ENCODE data around the gene MTARC1. TPM values are rescaled to one million over a fixed set of nuclear protein-coding genes. Genes with fewer than 3 reads are reported as not detected.
A peak's percentile ranks its signal among the peaks of the same experiment; 100 is the strongest.

Gene MTARC1
- total and polyA plus RNA-seq, 9 of the 15 experiments (the other 6 are each of a cell fraction or from before 2014, with no cell fraction given) = 0.07 to 0.14 (median 0.11) TPM; not detected in 6

DNA sequence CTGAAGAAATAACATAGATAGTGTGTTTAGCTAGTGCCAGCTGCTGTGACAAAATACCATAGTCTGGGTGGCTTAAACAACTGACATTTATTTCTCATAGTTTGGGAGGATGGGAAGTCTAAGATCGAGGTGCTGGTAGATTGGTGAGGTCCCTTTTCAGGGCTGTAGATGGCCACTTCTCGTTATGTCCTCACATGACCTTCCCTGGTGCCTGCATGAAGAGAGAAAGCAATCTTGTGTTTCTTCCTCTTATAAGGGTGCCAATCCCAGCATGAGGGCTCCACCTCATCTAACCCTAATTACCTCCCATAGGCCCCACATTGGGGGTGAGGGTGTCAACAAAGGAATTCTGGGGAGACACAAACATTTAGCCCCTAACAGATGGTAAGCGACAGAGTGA, 29.3 kb upstream of the MTARC1 start:
- no peak for ATAC-seq
- Histone ChIP-seq H3K9me3 (replicated peaks; ENCODE audit: control insufficient read depth, insufficient read depth, low read depth, low read length) (no peaks in the 10 kb centered on the region), H3K36me3 (ENCODE audit: control insufficient read depth, insufficient read depth, low read length) (no peaks in the 10 kb centered on the region), H4K20me1 (replicated peaks; ENCODE audit: control insufficient read depth, insufficient read depth, low read length) (no peaks in the 10 kb centered on the region), H3K27me3 (ENCODE audit: control insufficient read depth in 2 of 2, insufficient read depth in 2 of 2, low read length in 2 of 2) (peaks cover 5 to 30% of the 10 kb centered on the region in 2 experiments; a peak in 2 of 5 replicates), H3K4me3 (no peak overlapping the region), H3K9ac (ENCODE audit: insufficient read depth in 1 of 2, low read depth in 2 of 2, low read length in 2 of 2) (no peak overlapping the region), H3K4me1 (replicated peaks in 1 of 2; ENCODE audit: control insufficient read depth in 2 of 2, insufficient read depth in 2 of 2, low read length in 2 of 2) (no peaks in the 10 kb centered on the region), H2AFZ (ENCODE audit: low read depth, low read length) (no peak overlapping the region), H3K9me1 (ENCODE audit: control insufficient read depth, insufficient read depth, low read length) (no peaks in the 10 kb centered on the region), H3K4me2 (ENCODE audit: insufficient read depth, low read length) (no peak overlapping the region), H3K79me2 (ENCODE audit: control insufficient read depth, insufficient read depth, low read length) (no peaks in the 10 kb centered on the region), H3K27ac (ENCODE audit: extremely low read depth, low read depth, low read length) (no peak overlapping the region)
- intact Hi-C loops (cut with micrococcal nuclease) = no loop called here
- no TSS peak for BruUV-seq (replicated peaks)
- WGBS (ENCODE audit: insufficient coverage, low coverage, missing lambda C conversion rate) = 0% methylated on average over 3 of the region's 3 CpGs
- no peak for FAIRE-seq
- ChIA-PET POLR2A (no interaction called here), CTCF (ENCODE audit: low intra/inter-chr PET ratio) (interaction anchor here (0.6 kb wide), 1 partner anchor 1102 kb away, joined by 3 read pairs; no protein-coding TSS in a partner anchor)
- TF ChIP-seq POLR2B (IDR thresholded peaks at IDR 0.05; ENCODE audit: low read depth, partially characterized antibody) (no peak), ZBTB7A (IDR thresholded peaks at IDR 0.05; ENCODE audit: borderline replicate concordance, control insufficient read depth, low read depth, low read length) (no peak), RBM25 (IDR thresholded peaks at IDR 0.05; ENCODE audit: low read depth, low read length, severe bottlenecking) (no peak), SMARCC2 (IDR thresholded peaks at IDR 0.05; ENCODE audit: low read depth) (no peak)
- DNase-seq (ENCODE audit: extremely low read depth in 1 of 4, low spot score in 3 of 4) = no peak
- in situ Hi-C loops (cut with MboI) = no loop called here

DNA sequence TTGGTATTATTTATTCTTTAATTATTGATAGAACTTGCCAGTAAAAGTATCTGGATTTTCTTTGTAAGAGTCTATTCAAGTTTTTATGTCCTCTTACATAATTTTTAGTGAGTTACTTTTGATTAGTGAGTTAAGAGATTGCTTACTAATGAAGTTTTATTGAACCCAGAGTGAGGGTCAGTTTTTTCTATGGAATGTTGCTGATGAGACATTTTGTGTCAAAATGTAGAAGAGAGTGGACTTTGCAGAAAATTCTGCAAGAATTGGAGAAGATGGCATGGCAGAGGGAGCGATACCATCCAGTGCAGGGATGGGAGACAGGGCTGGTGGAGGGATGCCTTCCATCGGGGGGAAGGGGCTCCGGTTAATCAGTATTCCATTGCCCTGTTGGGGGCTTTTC, 27.6 kb upstream of the MTARC1 start:
- H3K36me3 ChIP-seq (ENCODE audit: control insufficient read depth, insufficient read depth, low read length) = no peaks in the 10 kb centered on the region
- in situ Hi-C loops (cut with MboI) = no loop called here
- H3K9ac ChIP-seq (ENCODE audit: insufficient read depth in 1 of 2, low read depth in 2 of 2, low read length in 2 of 2) = no peak overlapping the region
- no peaks in the 10 kb centered on the region for H3K9me3 ChIP-seq (replicated peaks; ENCODE audit: control insufficient read depth, insufficient read depth, low read depth, low read length)
- H3K4me2 ChIP-seq (ENCODE audit: insufficient read depth, low read length) = no peak overlapping the region
- BruUV-seq (replicated peaks) = no TSS peak
- peaks cover 5 to 29% of the 10 kb centered on the region in 2 experiments; a peak in 2 of 5 replicates for H3K27me3 ChIP-seq (ENCODE audit: control insufficient read depth in 2 of 2, insufficient read depth in 2 of 2, low read length in 2 of 2)
- H4K20me1 ChIP-seq (replicated peaks; ENCODE audit: control insufficient read depth, insufficient read depth, low read length) = no peaks in the 10 kb centered on the region
- FAIRE-seq = no peak
- CTCF ChIA-PET (ENCODE audit: low intra/inter-chr PET ratio) = no interaction called here
- DNase-seq (ENCODE audit: extremely low read depth in 1 of 4, low spot score in 3 of 4) = no peak
- no peak overlapping the region for H2AFZ ChIP-seq (ENCODE audit: low read depth, low read length)
- H3K27ac ChIP-seq (ENCODE audit: extremely low read depth, low read depth, low read length) = no peak overlapping the region
- no peaks in the 10 kb centered on the region for H3K9me1 ChIP-seq (ENCODE audit: control insufficient read depth, insufficient read depth, low read length)
- no peak overlapping the region for H3K4me3 ChIP-seq
- POLR2A ChIA-PET = no interaction called here
- intact Hi-C loops (cut with micrococcal nuclease) = no loop called here
- TF ChIP-seq SAP30 (IDR thresholded peaks at IDR 0.05; ENCODE audit: borderline replicate concordance, insufficient read depth, low read depth, low read length, poor library complexity, severe bottlenecking) (no peak), SOX6 (IDR thresholded peaks at IDR 0.05) (no peak), C11orf30 (IDR thresholded peaks at IDR 0.05; ENCODE audit: low read depth) (peak; percentile 39; the same call in 1 of the 2 replicates), ZNF707 (CRISPR knock-in tag; conservative IDR thresholded peaks at IDR 0.05) (no peak), ZNF316 (IDR thresholded peaks at IDR 0.05) (peak; percentile 71), POLR2B (IDR thresholded peaks at IDR 0.05; ENCODE audit: low read depth, partially characterized antibody) (no peak)
- TF ChIP-seq, protein P1, sequence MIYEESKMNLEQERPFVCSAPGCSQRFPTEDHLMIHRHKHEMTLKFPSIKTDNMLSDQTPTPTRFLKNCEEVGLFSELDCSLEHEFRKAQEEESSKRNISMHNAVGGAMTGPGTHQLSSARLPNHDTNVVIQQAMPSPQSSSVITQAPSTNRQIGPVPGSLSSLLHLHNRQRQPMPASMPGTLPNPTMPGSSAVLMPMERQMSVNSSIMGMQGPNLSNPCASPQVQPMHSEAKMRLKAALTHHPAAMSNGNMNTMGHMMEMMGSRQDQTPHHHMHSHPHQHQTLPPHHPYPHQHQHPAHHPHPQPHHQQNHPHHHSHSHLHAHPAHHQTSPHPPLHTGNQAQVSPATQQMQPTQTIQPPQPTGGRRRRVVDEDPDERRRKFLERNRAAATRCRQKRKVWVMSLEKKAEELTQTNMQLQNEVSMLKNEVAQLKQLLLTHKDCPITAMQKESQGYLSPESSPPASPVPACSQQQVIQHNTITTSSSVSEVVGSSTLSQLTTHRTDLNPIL (CRISPR knock-in tag; IDR thresholded peaks at IDR 0.05) = no peak
- WGBS (ENCODE audit: insufficient coverage, low coverage, missing lambda C conversion rate) = 0% methylated on average over 3 of the region's 3 CpGs
- H3K4me1 ChIP-seq (replicated peaks in 1 of 2; ENCODE audit: control insufficient read depth in 2 of 2, insufficient read depth in 2 of 2, low read length in 2 of 2) = no peaks in the 10 kb centered on the region
- ATAC-seq = no peak
- no peaks in the 10 kb centered on the region for H3K79me2 ChIP-seq (ENCODE audit: control insufficient read depth, insufficient read depth, low read length)
